NCI-H1417 treated with DMSO at 0.1 percent for 48 hours (cell line): Measurements from ENCODE around the gene HOXB7.

Experiments used
- DNase-seq: peaks from one replicate; lab custom pipeline; 2025; lab: John Stamatoyannopoulos, UW

The HOXB7 gene

DNA sequence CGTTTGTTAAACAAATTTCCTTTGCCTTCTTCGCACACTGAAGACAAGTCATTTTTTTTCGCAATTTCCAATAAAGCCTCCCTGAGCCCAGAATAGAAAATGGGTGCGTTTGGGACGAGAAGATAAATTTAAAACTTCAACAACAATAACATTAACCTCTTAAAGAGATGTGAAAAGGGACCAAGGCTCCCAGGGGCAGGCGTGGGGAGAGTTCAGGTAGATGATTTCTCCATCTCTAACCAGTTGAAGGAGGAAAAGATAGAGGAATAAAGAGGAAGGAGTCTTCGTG, 31.4 kb downstream of the HOXB7 start:
- no peak for DNase-seq

DNA sequence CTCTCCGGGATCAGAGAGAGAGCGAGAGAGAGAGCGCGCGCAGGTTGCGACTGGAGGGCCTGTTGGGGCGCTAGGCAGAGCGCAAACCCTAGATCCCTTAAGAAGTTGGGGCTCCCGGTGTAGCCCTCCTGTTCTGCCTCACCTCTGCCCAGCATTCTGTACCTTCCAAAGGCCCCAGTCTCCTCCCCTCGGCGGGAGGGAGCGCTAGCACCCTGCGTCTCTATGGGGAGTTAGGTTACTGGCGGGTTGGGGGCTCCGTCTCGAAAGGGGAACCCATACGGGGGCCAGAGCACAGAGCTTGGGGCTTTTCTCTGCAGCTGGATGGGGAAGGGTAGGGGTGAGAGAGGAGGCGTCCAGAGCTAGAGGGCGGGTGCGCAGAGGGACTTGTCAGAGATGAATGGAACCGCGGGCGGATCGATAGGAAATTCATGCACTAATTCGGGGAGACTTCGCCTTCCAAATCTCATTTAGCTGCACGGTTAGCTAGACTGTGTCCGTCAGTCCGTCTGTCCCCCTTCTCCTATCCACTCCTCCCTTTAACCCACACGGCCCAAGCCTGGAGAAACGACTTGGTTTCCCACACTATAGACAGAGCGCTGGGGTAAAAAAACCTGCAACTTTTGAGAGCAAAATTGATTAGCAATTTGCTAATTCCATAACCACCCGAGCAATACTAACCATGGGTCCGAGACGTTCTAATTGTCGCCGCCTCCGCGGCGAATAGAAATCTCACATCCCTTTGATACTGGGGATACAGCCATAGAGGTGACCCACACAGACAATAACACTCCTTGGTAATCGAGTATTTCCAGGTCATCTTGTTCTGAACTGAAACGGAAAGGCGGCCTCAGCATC, 32.0 kb downstream of the HOXB7 start:
- DNase-seq: no peak

DNA sequence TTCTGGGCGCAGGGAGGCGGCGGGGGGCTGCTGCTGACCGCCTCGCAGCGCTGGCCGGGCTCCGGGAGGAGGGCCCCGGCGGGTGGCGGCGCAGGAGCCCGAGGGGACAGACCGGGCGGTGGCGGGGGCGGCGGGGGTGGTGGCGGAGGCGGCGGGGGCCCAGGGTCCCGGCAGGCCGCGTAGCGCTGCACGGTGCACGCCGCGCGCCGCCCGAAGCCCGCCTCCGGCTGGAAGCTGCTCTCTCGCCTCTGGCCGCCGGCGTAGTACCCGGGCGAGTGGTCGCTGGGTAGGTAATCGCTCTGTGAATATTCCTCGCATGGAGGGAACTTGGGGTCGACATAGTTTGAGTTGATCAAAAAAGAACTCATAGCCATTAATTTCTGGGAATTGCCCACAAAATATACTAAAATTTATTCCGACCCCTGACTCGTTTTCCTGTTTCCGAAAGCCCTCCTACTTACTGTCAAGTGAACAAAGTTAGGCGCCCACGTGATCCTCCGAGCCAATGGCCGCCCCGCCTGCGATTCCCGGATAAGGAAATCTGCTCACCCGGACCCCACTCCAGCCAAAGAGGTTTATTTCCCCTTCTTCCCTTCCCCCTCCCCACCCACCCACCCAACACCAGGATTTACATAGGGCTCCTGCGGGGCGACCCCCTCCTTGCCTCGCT, 32.7 kb downstream of the HOXB7 start, which contains the start of gene HOXB4:
TSS of gene HOXB4 (minus strand) at position 405 of the 670 bp plus-strand sequence. CDS start at position 374, 31 bp downstream.
- no peak for DNase-seq

DNA sequence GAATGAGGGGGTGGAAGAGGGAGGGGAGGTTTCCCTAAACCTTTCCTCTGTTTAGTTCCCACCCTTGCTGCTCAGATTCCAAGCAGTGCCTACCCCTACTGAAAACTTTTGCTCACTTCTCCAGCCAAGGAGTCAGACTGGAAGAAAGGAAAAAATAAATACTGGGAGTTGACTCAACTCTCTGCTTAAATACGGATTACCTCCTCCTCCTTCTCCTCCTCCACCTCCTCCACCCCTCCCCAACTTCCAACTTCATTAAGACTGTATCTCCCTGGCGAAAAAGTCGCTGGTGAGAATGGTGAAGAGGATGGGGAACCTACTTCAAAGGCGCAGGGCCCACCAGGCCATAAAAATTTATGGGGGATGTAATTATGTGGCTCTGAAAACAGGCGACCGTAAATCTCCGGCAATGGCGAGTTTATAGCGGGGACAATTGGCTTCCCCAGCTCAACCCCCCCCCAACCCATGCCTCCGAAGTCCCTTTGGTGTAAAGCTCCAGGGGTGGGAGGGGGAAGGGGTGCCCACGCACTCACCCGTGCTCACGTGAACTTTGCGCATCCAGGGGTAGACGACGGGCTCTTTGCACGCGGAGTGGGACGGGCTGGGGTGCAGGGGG, 33.4 kb downstream of the HOXB7 start:
- DNase-seq: no peak

DNA sequence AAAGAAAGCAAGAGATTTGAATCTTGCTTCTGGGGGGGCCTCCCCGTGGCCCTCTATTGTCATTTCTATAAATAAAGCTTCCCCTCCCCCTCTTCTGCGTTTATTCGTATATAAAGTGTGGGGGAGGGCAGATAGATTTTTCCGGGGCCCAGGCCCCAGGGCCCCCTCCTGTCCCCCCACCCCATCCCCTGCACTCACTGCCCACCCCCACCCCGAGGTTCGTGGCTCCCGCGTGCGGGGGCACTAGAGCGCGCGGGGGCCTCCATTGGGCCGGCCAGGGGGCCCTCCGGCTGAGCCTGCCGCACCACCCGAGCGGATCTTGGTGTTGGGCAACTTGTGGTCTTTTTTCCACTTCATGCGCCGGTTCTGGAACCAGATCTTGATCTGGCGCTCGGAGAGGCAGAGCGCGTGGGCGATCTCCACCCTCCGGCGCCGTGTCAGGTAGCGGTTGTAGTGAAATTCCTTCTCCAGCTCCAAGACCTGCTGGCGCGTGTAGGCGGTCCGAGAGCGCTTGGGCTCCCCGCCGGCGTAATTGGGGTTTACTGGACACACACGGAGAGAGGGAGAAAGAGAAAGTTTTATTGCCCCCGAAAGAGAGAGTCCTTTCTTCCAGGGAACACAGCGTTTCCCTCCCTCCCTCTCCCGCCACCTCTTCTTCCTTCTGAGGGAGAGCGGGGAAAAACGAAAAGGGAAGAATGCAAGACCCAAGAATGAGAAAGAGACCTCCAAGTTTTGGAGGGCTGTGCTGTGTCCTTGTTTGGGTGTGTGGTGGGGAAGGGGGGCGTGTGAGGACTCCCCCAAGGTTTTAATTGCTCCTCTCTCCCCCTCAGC, 34.1 kb downstream of the HOXB7 start:
- DNase-seq: no peak

DNA sequence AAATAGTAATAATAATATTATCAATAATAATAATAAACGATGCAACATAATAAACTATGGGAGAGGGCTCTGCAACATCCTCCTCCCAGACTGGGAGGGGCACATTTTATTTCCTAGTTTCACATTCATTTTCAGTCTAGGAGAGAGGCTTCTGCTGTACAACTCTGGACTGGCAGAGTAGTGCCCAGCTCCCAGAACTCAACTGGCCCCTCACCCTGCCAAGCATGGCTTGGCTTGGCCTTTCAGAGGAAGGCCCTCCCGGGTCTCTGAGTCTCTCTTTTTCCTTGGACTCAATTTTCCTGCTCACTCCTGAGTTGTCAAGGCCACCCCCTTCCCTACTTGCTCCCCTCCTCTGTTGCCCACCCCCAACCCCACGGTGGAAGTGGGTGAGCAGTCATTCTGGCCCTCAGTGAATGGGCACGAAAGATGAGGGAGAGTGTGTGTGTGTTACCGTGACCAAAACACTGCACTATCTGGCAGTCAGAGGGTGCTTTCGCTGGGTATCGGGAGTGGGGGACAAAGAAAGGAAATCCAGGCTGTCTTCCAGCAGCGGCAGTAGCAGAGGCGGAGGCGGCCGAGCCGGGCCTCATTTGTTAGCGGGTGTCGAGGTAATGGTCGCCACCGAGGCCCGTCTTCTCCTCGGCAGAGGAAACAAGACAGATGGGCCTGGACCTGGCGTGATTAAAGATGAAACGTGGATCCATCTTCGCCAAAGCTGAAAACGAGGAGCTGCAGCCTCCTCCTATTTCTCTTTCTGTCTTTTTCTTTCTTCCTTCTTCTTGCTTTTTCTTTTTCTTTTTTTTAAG, 34.9 kb downstream of the HOXB7 start:
- no peak for DNase-seq

DNA sequence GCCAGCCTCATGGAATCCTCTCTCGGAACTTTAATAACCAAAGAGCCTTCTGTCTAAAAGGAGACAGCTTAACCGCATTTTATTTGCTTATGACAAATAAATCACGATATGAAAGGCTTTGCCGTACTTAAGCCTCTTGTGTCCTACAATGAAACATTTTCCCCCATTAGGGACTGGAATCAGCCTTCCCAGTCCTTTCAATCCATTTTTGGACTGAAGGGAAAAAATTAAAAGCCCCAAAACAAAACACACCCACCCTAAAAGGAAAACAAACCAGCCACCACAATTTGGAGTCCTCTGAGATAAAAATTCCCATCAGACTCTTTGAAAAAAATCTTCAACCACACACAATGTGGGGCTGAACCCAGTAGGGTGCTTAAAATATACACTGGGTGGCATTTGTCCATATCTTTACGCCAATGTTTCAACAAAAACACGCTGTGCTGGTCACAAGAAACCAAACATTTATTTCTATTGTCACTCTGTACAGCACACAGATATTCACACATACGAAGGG, 35.7 kb downstream of the HOXB7 start:
- DNase-seq: no peak

DNA sequence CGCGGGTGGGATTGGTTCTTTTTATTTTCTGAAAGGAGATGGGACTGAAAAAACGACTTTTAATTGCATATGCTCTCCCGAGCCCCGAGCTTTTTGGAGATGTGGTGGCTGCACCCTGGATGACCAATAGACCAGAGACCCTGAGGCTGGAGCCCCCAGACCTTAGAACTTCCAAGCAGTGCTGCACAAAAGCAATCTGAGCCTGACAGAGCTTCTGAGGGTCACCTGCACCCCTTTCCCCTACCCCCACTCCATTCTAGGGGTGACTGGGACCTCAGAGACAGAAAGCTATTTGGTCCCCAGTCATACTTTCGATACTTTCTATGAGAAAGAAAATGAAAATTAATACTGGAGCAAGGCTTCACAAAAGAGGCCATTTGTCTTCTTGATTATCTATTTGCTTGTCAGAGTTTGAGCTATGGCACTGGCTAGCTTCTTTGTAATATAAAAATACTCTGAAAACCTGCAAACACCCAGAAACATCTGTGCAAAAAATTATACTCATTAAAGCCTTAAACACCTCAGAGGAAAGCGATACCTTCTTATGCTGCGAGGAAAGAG, 36.2 kb downstream of the HOXB7 start:
- no peak for DNase-seq

DNA sequence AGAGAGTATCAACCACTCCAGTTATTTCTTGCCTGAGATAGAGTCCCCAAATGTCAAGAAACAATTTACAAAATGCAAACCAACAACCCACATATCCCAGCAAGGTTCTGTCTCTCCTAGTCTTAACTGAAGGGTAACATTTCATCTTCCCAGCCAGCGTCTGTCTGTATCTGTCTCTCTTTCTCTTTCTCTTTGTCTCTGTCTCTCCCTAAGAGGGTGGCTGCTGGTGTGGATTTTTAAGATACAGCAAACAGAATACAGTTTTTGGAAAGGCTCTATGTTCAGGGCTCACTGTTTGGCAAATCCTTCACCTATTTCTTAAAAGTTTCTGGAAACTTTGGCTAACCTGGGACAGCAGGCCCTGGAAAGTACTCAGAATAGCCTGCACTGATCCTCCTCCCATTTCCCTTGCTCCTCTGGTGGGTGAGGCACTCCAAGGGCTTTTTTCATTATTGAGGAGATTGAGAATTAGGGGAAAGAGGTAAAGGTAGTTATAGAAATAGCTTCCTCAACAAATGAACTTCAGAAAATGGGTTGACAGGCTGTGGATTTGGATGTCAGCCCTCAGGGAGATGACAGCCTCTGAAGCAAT, 38.9 kb downstream of the HOXB7 start:
- DNase-seq: no peak

DNA sequence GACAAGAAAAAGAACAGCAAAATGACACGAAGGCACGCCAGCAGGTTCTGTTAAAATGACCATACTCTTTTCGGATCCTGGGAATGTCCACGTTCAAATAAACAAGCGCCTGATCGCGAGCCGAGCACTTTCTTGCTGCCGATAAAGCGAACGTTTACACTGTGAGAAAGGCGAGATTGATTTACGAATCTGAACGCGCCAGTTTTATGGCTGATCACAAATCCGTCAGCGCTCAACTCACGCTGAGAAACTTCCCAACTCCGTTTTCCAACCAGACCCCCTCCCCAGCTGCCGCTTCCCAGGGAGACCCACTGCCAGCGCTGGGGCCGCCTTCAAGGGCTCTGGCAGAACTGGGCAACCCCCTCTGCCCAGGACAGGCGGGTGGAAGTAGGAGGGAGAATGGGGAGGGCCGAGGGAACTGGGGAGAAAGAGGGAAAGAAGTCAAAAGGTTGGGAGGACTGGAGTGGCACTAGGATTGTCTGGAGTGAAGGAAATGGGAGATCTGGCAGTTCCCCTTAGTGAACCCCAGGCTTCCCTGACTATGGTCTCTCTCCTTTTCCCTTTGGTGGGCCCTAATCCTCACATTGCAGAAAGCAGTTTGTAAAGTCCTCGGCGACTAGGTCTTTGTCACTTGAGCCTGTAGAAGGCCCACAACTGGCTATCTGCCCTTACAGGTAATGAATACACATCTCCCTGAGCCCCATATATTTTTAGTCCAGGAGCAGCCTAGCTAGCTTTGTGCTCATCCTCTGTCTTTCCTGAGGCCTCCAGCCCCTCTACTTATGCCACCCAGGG, 39.6 kb downstream of the HOXB7 start:
- no peak for DNase-seq

DNA sequence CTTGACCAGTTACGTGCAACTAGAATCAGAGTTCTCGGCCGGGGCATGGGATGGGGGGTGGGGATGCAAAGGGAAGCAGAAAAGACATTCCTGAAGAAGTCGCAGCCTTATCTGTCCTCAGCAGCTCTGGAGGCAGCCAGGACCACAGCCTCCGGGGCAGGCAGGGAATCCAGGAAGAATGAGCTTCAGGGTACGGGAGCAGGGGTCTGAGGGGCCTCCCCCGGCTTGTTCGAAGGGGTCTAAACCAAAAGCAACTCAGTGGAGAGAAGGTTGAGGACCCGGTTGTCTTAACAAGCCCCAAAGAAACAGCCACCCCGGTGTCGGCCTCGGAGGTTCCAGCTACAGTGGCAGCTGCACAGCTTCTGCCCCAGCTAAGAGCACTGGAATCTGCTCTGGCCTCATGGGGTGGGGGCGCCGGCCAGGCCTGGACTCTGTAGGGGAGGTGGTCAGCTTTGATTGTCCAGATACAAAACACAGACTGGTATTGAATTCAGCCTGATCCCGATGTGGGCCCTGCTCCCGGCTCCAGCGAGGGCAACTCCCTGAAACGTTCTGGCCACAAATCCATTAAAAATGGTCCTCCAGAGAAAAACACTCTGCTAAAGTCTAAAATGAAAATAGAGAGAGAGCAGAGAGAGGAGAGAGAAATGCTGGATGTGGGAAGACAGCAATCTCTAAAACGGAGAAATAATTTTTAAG, 40.3 kb downstream of the HOXB7 start:
- DNase-seq: no peak

DNA sequence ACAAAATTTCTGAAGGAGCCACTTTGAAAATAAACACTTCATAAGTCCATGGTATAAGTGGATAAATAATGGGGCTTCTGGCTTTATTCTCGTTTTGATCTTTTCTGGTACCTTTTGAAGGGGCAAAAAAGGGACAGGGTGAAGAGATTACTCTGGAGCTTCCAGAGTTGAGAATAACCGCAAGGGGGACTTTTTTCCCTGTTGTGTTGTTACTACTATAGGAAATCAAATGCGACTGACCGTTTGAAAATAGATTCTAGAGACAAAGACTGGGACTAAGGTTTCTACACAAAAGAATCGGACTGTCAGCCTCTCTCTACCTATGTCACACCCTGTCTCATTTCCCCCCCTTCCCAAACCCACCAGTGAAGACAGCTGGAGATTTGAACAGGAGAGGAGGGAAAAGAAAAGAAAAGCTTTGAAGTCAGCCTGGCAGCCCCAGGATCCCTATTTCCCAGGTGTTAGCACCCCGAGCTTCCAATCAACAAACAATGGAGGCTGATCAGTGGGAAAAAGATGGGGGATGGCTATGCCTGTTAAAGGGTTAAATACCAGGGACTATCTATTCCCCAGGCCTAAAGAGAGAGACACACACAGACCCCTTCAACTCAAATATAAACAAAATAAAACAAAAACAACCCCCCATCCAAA, 41.0 kb downstream of the HOXB7 start:
- no peak for DNase-seq

DNA sequence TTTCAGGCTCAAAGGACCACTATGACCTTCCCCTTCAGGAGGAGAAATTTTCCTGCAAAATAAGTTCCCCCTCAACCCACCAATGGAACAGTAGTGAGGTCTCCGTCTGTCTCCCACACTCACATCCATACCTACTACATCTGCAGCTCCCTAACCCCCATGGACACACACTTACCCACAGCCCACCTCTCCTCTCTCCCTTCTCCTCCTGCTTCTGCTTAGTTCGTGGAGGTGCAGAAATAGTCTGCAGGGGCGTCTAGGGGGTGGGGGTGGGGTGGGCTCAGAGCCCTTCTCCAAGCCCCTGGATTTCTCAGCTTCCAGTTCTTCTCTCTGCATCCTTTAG, 41.6 kb downstream of the HOXB7 start:
- no peak for DNase-seq

DNA sequence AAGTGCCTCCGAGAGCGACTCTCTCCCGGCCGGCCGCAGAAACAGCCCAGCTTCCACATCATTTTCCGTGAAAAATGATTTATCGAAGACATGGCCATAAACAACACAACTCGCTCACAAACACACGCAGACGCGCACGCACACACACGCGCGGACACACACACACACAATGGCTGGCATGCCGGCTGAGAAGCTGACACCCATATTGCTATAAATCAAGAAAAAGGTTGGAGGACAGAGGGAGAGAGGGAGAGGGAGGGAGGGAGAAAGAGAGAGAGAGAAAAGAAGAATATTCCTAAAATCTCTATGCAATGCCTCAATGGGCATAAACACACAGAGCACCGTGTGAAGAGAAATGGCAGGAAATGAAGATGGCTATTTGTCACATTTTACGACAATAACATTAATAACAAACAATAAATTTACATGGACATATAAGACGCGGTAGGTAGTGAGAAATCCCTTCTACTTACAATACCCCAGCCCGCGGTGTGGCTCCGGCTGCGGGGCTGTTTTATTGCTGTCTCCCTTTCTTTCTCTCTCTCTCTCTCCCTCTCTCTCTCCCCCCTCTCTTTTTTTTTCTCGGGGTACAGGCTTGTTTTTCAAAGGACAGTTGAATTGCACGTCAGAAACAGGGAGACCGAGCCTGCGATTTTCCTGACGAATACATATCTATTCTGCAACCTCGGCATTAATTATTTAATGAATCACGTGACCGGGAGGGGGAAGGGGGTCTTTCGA, 42.1 kb downstream of the HOXB7 start:
- DNase-seq: no peak

DNA sequence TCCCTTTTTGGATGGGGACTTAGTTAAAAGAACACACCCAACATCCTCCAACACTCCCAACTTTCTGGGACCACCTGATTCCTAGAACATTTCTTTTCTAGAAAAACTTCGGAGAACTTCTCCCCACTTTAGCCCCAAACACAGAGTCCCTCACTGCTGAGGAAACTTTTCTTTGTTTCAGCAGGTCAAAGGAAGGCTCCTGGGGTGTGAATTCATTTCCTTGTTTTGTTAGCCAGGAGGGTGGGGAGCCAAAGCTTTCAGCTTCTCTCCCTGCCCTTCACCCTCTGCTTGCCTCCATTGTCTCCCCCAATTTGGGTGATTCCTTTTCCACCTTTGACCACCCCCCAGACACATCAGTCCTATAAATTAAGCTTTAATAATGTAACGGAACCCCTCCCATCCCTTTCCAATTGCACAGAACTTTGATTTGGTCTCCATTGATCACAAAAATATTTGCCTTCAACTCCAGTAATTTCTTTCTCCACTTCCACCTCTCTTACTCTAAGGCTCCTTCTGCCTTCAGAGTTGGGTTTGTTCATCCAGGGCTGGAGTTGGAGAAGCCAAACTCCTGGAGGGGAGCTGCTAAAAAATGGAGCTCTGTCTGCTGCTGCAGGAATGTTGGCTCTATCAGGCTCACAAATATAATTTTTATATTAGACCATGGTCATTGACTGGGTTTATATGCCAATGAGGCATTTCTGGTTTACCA, 43.0 kb downstream of the HOXB7 start:
- DNase-seq: no peak

DNA sequence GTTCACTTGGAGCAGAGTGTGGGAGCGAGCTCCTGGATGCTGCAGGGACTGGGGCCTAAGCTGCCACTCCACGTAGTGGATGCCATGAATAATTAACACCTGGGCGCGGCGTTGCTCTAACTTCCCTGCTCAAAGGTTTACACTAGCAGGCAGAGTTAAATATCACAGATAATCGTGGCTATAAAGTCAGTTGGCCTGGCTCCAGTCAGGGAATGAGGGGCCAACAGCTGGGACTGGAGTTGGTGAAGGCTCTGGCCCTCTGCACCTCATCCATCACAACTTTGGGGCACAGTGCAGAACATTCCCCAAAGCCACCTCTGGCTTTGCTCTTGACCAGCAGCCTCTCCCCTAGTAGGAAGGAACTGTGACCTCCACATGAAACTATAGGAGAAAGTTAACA, 43.6 kb downstream of the HOXB7 start:
- no peak for DNase-seq

DNA sequence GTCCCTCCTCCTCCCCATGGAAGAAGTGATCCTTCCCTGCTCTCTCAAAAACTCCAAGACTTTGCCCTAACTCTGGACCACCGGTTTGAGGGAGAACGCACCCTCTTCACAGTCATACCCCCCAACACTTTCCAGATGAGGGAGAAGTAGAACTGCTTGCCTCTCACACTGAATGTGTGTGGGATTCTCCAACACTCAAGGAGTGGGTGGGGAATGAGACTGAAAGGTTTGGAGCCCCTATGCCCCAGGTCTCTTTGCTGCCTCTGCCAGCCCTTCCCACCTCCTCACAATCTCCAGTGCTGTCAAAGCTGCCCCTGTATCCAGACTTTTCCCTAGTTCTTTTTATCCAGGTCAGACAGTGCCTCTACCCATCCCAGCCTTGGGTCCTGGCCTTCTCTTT, 44.1 kb downstream of the HOXB7 start:
- DNase-seq: no peak
